ENCODE data around the gene MYH6. TPM values are rescaled to one million over a fixed set of nuclear protein-coding genes. Genes with fewer than 3 reads are reported as not detected.

MYH6 gene
- total RNA-seq, 4 donors from 2014 or later = not detected

- TF ChIP-seq CTCF (IDR thresholded peaks at IDR 0.05; ENCODE audit: low read depth) = no peak
Measured at GRCh38 chr14:23378612-23379220, 29.4 kb downstream of the MYH6 start.

- no peak for TF ChIP-seq CTCF (IDR thresholded peaks at IDR 0.05; ENCODE audit: low read depth)
Measured at GRCh38 chr14:23377573-23378563, 30.2 kb downstream of the MYH6 start.

GRCh38 chr14:23377198-23377550 lies 30.9 kb downstream of the MYH6 start:
- no peak for TF ChIP-seq CTCF (IDR thresholded peaks at IDR 0.05; ENCODE audit: low read depth)

- no peak for TF ChIP-seq CTCF (IDR thresholded peaks at IDR 0.05; ENCODE audit: low read depth)
Measured at GRCh38 chr14:23376482-23377197, 31.4 kb downstream of the MYH6 start, which contains the start of gene CMTM5. Gene CMTM5, plus strand, starts transcription at chr14:23377046. Its CDS starts 206 bp downstream, at chr14:23377252.

GRCh38 chr14:23375527-23376251 lies 32.4 kb downstream of the MYH6 start:
- no peak for TF ChIP-seq CTCF (IDR thresholded peaks at IDR 0.05; ENCODE audit: low read depth)

GRCh38 chr14:23373041-23373440 lies 35.0 kb downstream of the MYH6 start:
- no peak for TF ChIP-seq CTCF (IDR thresholded peaks at IDR 0.05; ENCODE audit: low read depth)
